Measurements from ENCODE around the gene ELOVL6.

GRCh38 chr4:110004556-110004955 lies 193.9 kb downstream of the ELOVL6 start:
- TF ChIP-seq CTCF (IDR thresholded peaks at IDR 0.05) = no peak
- no peak for TF ChIP-seq POLR2A (IDR thresholded peaks at IDR 0.05)
- no peak for TF ChIP-seq POLR2AphosphoS5 (IDR thresholded peaks at IDR 0.05)

Data from prostate gland (tissue), 2 donors.